Measurements from ENCODE around the gene ADAP2. TPM values are rescaled to one million over a fixed set of nuclear protein-coding genes. Genes with fewer than 3 reads are reported as not detected.
"Not testable (repeated sequence)": the region's sequence is repeated elsewhere in the genome, so short reads cannot be mapped to it uniquely, and the experiment has no call there.

Gene ADAP2
- total RNA-seq, 1 donor from 2014 or later, result 0.34 TPM

DNA sequence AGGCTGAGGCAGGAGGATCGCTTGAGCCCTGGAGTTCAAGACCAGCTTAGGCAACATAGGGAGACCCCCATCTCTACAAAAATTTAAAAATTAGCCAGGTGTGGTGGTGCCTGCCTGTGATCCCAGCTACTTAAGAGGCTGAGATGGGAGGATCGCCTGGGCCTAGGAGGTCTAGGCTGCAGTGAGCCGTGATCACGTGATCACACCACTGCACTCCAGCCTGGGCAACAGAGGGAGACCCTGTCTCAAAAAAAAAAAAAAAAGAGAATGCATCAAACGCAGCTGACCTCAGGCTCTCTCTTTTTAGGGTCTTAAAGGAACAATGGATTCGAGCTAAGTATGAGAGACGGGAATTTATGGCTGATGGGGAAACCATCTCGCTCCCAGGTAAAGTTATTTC, 9.8 kb downstream of the ADAP2 start:
- DNase-seq, result not testable (repeated sequence)

DNA sequence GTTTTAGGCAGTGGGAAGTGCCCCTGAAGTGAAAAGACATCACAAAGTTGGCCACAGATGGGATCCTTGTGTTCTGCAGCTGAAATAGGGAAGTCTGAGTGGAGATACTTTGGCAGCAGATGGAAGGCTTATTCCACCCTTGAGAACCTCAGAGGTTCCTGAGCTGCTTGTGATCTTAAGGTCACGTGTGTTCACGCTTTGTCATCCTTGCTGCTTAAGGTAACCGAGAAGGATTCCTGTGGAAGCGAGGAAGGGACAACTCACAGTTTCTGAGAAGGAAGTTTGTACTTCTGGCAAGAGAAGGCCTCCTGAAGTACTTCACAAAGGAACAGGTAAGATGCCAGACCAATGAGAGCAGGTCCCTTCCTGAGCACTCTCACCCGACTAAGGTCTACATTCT, 12.2 kb downstream of the ADAP2 start:
- DNase-seq, result no peak

DNA sequence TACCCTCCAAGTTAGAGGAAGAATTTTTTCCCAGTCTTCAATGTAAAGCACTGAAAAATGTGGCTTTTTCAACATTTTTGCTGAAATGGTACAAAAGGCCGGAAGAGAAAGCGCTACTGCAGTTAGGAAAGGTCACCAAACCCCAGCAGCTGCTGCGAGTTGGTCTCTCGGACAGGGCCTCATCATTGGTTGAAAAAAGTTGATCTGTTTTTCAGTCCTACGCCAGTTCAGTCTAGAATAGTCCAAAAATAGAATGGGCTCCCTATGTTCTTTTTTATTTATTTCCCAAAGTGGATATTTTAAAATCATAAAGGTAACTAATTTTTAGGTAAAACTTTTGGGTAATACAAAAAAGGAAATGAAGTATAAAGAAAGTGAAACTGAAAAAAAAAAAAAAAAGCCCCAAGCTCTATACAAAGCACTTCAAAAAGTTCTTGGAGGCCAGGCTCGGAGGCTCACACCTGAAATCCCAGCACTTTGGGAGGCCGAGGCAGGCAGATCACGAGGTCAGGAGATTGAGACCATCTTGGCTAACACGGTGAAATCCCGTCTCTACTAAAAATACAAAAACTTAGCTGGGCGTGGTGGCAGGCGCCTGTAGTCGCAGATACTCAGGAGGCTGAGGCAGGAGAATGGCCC, 17.4 kb downstream of the ADAP2 start:
- DNase-seq, result no peak

DNA sequence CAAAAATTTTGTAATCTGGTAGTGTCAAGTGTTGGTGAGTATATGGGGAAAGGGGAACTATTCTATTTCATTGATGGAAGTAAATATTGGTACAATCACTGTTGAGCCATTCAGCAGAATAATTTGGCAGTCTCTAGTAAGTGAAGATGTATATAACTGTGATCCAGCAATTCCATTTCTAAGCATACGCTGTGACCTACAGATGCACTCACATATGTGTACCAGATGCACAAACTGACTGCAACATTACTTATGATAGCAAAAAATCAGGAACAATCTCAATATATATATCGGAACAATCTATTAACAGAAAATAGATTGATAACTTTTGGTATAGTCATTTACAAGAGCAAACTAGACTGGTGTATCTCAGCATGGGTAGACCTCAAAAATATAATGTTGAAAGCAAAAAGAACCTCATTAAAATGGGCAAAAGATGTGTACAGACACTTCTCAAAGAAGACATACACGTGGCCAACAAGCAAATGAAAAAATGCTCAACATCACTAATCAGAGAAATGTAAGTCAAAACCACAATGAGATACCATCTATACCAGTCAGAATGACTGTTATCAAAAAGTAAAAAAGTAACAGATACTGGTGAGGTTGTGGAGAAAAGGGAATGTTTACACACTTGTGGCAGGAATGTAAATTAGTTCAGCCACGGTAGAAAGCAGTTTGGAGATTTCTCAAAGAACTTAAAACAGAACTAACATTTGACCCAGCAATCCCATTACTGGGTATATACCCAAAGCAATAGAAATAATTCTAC, 20.7 kb downstream of the ADAP2 start:
- no peak for DNase-seq

DNA sequence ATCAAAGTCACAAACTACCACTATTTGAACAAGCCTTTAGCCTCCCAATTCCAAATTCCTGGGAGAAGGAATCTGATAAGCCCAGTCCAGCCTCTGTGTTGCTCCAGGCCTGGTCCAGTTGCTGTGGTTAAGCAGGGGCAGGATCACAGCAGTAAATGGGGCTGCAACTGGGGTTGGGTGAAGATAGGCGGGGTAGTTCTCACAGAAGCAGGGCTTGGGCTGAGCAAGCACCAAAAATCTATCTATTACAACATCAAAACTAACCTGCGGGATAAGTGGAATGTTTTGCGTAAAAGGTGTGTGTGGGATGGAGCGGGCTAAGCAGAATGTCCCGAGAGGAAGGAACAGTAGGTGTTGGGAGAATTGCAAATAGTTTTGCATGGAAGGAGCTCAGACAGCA, 26.1 kb downstream of the ADAP2 start:
- DNase-seq, result no peak

DNA sequence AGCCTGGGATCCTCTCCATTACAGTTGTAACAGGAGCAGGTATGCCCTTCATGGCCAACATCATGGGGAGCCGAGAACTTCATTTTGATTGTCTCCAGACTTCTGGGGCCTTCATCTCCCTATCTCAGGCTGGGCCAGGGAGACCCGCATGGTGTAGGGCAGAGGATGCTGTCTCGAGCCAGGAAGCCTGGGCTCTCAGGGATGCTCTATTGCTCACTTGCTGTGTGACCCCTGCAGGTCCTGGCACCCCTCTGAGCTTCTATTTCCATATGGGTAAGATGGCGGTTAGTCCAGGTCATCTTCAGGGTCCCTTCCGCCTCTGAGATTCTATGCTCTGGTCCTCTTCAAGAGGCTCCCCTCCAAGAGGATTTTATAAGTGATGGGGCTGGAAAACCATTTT, 28.4 kb downstream of the ADAP2 start:
- DNase-seq, result no peak

DNA sequence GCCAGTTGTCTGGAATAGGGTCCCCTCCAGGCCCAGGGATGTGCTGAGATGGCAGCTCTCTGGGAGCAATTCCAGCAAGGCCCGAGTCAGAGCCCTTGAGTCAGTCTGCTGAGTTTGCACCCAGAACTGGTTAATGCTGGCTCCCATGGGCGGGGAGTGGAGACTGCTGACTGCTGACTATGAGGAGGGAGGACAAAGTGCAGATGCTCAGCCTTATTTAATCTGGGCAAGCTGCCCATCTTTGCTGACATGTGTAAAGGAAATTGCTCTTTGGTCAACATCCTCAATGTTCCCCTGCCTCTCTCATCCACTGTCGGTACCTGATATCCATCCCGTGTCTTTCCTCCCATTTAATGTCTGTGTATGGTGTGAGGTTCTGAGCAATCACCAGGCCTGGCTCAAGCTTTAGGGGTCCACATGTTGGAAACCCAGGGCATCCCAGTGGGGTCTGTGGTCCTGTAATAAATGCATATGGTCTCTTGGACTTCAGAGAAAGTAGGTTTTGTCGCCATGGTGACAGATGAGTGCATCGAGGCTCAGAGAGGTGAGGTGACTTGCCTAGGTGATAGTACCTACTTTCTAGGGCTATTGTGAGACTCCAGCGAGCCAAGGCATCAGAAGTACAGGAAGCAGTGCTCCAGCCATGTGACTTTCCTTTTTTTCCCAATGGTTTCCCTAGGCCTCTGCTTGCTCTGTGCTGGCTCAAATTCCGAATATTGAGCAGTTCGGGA, 29.1 kb downstream of the ADAP2 start:
- peak; percentile 80 for DNase-seq

DNA sequence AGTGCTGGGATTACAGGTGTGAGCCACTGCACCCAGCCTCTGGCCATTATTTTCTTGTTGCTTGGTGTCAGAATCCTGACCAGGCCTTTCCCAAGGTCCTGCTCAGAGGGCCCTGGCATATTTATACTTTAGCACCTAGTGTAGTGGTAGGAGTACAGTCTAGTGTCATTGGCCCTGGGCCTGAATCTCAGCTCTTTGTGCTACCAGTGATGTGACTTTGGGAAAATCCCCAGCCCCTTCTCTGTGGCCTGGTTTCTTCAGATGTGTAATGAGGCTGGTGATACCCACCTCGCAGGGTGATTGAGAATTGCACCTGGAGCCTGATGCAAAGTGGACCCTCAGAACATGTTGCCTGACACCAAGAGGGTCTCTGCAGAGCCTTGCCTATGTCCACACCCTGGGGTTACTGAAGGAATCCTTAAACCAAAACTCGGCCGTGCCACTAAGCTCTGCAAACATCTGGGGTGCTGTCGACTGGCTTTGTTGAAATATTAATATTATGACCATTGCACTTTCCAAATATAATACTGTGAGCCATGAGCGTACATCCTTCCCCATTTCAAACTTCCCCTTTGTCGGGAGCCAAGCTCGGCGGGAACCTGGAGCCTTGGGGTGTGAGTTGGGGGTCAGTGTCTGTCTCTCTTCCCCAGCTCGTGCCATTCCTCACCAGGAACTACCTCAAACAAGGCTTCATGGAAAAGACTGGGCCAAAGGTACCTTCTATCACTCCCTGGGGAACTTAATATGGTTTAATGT, 31.1 kb downstream of the ADAP2 start:
- no peak for DNase-seq

DNA sequence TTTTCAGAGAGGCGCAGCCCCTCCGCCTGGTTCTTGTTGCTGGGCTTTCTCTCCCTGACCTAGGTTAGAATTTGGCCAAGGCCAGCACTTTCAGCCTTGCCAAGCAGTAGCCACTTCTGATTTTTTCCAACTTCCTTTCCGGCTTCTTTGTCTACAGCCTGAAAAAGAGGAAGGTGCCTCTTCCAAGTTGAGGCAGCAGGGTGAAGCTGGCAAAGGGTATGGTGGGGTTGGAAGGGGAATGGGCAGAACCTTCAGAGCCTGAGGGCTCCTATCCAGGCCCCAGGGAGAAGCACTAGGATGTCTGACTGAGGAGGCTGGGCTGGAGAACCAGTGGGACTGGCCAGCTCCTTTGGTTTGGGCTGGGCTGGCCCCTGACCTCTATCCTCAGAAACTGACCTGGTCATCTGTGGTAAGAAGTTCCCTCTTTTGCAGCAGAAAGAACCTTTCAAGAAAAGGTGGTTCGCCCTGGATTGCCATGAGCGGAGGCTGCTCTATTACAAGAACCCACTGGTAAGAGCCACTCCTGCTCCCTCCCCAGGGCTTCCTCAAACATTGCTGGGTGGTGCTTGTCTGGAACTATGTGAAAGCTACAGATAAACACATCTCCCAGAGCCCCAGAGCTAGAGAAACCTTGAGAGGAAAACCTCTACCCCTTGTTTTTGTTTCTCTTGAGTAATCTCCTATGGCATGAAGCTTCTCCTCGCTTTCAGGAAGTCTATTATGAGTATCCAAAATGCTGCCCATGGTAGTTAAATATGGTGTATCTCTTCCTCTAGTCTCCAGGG, 32.5 kb downstream of the ADAP2 start:
- DNase-seq, result no peak

DNA sequence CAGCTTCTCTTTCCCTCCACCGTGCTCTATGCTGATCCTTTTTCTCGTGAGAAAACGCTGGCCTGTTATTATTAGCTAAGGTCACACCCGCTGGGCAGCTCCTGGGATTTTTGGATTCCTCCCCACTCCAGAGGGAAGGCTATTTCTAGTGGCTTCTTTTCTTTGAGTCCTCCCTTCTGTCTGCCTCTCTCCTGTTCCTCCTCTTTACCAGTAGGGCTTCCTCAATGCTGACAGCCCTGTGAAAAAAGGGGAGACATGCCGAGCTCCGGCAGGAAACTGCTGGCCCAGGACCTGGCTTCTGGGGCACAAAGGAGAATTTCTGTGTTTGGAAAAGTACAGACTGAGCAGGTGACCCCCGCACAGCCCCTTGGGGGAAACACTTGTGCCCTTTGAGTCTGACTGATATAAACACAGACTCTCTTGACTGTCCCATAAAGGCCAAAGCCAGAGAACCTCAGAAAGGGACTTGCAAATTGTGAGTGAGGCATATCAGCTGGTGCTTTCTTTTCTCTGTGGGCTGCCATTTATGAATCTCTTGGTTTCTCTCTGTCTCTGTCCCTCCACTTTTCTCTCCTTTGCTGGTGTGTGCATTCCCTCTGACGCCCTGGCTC, 35.1 kb downstream of the ADAP2 start:
- DNase-seq, result peak; percentile 14

DNA sequence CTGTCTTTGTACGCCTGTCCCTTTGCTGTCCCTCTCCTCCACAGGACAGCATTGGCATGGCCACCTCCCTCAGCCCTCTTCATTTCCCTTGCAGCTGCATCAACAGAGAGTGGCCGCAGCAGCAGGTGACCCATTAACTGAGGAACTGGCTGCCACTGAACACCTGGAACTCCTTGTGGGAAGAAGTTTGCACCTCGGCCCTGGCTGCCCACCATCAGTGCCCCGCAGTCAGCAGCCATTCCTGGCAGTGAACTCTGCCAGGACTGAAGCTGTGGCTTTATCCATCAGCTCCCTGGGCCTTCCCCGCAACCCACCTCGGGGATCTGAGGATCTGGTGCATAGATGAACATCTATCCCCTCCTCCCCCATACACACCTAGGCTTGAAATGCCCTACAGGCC, 36.0 kb downstream of the ADAP2 start:
- no peak for DNase-seq

DNA sequence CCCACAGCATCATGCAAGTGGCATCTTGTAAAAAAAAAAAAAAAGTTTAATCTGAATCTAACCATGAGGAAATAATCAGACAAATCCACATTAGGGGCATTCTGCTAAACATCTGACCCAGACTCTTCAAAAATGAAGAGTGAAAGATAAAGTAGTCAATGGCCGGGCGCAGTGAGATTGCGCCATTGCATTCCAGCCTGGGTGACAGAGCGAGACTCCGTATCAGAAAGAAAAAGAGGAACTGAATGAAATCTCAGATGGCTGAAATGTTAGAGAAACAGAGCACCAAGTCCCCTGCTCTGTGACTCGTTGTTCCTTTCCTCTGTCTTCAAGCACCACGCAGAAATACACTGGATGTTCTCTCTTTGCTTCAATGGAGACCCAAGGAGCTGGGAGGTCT, 36.4 kb downstream of the ADAP2 start:
- DNase-seq, result no peak

DNA sequence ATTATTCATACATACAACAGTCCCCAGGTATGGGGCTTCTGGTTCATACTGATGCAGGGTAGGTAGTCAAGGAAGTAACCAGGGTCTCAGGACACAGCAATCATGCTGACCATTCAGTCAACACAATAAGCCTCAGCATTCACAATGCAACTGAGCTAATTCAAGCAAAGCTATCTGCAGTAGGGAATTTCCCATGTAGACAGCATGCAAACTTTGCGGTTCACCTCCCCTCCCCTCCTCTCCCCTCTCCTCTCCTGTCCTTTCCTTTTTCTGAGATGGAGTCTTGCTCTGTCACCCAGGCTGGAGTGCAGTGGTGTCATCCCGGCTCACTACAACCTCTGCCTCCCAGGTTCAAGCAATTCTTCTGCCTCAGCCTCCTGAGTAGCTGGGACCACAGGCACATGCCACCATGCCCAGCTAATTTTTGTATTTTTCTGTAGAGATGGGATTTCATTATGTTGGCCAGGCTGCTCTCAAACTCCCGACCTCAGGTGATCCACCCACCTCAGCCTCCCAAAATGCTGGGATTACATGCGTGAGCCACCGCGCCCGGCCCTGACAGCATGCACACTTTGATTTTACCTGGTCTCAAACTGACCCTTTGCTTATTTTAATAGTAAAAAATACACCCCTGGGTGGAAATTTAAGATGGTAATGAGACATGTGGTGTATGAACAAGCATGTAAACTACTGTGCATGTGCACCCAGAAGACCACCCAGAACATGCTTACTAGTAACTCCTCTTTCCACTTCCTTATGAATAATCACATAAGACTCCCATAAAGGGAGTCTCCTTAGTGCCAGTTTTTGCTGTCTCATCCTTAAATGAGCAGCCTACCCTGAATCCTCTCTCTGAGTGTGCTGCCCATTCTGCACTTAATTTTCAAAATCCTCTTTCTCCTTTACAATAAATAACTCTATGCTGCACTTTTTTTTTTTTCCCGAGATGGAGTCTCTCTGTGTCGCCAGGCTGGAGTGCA, 39.8 kb downstream of the ADAP2 start:
- no peak for DNase-seq

DNA sequence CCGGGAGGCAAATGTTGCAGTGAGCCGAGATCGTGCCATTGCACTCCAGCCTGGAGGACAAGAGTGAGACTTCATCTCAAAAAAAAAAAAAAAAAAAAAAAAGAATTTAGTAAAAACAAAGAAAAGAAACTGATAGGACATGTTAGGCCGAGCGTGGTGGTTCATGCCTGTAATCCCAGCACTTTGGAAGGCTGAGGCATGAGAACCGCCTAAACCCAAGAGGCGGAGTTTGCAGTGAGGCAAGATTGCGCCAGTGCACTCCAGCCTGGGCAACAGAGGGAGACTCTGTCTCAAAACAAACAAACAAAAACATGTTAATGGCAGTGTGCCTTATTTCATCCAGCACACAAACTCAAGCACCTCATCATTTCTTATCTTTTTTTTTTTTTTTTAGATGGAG, 42.6 kb downstream of the ADAP2 start:
- not testable (repeated sequence) for DNase-seq

DNA sequence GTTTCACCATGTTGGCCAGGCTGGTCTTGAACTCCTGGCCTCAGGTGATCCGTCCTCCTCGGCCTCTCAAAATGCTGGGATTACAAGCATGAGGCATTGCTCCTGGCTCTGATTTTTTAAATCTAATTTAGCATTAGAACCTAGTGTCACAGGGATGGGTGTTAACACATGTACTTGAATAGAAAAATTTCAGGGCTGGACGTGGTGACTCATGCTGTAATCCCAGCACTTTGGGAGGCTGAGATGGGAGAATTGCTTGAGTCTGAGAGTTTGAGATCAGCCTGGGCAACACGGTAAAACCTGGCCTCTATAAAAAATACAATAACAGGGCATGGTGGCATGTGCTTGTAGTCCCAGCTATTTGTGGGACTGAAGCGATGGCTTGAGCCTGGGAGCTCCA, 43.1 kb downstream of the ADAP2 start:
- no peak for DNase-seq

DNA sequence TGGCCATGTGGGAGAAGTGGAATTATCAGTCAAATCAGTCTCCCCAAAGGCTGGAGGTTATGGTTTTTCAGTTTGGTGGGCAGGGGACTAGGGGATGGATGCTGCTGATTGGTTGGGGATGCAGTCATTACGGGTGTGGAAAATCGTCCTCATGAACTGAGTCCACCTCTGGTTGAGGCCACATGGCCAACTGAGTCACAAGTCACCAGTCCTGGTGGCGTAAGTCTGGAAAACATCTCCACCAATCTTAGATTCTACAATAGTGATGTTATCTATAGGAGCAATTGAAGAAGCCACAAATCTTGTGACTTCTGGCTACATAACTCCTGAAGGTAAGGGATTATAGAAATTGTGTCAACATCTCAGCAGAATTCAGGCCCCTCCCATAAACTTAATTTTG, 43.9 kb downstream of the ADAP2 start:
- DNase-seq, result no peak

DNA sequence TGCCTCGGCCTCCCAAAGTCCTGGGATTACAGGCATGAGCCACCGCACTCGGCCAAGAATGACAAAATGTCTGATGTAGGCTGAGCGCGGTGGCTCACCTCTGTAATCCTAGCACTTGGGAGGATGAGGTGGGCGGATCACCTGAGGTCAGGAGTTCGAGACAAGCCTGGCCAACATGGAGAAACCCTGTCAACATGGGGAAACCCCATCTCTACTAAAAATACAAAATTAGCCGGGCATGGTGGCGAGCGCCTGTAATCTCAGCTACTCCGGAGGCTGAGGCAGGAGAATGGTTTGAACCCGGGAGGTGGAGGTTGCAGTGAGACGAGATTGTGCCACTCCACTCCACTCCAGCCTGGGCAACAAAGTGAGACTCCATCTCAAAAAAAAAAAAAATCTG, 46.2 kb downstream of the ADAP2 start:
- not testable (repeated sequence) for DNase-seq

DNA sequence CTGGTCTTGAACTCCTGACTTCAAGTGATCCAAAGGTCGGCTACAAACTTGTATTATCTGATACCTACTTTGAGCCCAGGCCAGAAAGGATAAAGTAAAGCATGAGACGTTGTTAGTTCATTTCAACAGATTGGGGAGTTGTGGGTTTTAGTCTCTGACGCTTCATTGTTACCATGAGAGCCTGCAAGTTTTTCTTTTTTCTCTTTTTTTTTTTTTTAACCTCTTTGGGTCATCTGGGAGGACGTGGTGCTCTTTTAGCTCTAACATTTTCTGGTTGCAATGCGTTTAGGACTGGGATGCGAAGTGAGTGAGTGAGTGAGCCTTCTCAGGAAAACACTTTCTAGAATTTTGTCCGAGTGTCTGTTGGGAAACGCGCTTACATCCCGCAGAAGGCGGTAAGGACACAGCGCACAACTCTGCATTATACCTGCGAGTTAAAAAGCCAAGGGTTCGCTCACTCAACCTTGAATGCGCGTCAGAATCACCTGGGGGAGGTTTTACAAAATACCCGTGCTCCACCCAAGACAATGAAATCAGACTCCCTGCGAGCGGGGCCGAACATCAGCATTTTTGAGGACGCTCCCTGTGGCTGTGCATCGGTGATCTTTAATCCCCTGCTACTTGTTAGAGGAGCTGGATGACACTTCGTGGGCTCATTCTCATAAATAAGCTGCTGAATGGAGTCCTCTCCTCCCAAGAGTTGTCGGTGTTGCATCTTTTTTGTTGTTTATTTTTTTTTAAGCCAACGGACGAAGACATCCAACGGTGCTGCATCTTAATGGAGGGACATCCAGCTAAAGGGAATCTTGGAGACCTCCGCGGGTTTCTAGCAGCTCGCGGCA, 48.5 kb downstream of the ADAP2 start:
- DNase-seq, result no peak

DNA sequence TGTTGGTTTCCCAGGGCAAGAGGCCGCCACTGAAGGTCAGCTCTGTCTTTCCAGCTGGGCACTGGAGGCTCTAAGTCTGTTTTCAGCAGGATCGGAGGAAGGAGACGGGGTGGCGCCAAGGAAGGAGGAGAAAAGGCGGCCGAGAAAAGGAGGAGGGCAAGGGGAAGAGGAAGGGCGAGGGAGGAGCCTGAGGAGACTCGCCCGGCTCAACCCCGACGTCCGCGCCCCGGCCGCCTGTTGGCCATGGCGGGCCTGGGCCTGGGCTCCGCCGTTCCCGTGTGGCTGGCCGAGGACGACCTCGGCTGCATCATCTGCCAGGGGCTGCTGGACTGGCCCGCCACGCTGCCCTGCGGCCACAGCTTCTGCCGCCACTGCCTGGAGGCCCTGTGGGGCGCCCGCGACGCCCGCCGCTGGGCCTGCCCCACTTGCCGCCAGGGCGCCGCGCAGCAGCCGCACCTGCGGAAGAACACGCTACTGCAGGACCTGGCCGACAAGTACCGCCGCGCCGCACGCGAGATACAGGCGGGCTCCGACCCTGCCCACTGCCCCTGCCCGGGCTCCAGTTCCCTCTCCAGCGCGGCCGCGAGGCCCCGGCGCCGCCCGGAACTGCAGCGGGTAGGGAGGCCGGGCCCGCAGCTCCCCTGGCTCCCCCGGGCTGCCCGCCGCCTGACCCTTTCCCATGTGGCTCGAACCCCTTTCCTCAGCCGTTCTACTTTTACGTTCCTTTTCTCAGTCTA, 49.3 kb downstream of the ADAP2 start, which contains the start of gene RNF135:
Gene RNF135, plus strand, starts transcription at position 209 of the 737 bp plus-strand sequence. Its CDS starts 35 bp downstream, at position 244.
- peak; percentile 79 for DNase-seq
